Measurements from ENCODE around the gene VDAC2.

The VDAC2 gene

DNA sequence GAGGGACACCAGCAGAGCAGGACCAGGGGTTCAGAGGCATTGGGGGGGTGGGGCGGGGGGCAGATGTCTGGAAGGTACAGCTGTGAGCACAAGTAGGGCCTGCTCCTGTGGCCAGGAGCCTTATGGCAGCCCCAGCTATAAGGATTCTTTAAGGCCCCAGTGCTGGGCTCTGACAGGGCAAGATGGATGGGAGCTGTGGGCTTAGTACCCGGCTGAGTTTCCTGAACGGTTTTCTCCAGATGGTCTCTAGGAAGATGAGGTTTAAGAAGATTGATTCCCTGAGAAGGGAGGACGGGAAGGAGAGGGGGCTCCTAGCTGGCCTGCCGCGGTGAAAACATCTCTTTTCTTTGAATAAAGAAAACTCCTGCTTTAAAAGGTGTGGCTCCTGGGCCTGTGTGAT lies 55.3 kb downstream of the VDAC2 start:
- DNase-seq (ENCODE audit: low read depth): no peak

DNA sequence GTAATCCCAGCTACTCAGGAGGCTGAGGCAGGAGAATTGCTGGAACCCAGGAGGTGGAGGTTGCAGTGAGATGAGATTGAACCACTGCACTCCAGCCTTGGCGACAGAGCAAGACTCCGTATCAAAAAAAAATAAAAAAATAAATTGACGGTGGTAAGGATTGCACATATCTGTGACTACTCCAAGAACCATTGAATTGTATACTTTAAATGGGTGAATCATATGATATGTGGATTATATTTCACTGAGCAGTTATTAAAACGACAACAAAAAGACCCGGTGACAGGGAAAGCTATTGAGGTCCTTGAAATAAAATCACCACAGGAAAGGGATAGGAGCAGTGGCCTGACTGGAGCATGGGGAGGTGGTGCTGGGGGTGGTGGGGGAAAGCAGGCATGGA lies 56.3 kb downstream of the VDAC2 start:
- no peak overlapping the region for H3K4me3 ChIP-seq (ENCODE audit: control insufficient read depth, low read depth, low read length)
- DNase-seq (ENCODE audit: low read depth): no peak
- TF ChIP-seq, protein P1, sequence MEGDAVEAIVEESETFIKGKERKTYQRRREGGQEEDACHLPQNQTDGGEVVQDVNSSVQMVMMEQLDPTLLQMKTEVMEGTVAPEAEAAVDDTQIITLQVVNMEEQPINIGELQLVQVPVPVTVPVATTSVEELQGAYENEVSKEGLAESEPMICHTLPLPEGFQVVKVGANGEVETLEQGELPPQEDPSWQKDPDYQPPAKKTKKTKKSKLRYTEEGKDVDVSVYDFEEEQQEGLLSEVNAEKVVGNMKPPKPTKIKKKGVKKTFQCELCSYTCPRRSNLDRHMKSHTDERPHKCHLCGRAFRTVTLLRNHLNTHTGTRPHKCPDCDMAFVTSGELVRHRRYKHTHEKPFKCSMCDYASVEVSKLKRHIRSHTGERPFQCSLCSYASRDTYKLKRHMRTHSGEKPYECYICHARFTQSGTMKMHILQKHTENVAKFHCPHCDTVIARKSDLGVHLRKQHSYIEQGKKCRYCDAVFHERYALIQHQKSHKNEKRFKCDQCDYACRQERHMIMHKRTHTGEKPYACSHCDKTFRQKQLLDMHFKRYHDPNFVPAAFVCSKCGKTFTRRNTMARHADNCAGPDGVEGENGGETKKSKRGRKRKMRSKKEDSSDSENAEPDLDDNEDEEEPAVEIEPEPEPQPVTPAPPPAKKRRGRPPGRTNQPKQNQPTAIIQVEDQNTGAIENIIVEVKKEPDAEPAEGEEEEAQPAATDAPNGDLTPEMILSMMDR (IDR thresholded peaks at IDR 0.05; ENCODE audit: control insufficient read depth, insufficient read depth, low read depth, low read length, missing control alignments): no peak

More for the DNA sequence above, 55.3 kb downstream of the VDAC2 start:
- no peak overlapping the region for H3K4me3 ChIP-seq (ENCODE audit: control insufficient read depth, low read depth, low read length)
- TF ChIP-seq, protein P1 (IDR thresholded peaks at IDR 0.05; ENCODE audit: control insufficient read depth, insufficient read depth, low read depth, low read length, missing control alignments): no peak

DNA sequence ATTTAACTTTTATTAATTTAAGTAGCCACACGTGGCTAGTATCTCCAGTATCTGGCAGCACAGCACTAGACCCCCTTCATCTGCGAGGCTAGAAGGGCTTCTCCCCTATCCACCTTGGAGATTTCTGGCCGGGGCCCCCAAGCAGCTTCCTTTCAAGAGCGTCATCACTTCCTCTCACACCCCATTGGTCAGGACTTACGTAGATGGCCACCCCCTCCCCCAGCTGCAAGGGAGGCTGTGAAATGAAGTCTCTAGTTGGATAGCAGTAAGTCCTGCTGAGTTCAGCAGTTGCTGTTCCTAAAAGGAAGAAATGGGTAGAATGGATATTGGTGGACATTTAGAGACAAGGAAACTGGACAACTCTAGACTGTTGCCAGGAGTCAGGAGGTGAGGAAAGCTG lies 59.0 kb downstream of the VDAC2 start:
- DNase-seq (ENCODE audit: low read depth): no peak
- no peak overlapping the region for H3K4me3 ChIP-seq (ENCODE audit: control insufficient read depth, low read depth, low read length)
- TF ChIP-seq, protein P1 (IDR thresholded peaks at IDR 0.05; ENCODE audit: control insufficient read depth, insufficient read depth, low read depth, low read length, missing control alignments): no peak

DNA sequence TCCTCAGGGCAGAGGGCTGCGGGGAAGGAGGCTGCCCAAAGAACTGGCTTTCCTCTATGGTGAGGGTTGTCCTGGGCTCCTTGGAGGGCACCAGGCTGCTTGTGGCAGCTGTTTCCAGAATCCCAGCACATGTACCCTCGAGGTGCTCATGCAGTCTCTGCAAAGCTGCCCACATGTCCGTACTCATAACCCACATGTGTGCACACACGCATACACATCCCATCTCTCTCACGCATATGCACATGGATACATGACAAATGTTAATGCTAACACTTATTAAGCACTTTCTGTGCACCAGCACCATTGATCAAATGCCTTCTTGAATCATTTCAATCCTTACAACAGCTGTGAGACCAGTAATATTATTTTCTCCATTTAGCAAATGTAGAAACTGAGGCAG lies 61.5 kb downstream of the VDAC2 start:
- no peak overlapping the region for H3K4me3 ChIP-seq (ENCODE audit: control insufficient read depth, low read depth, low read length)
- TF ChIP-seq, protein P1 (IDR thresholded peaks at IDR 0.05; ENCODE audit: control insufficient read depth, insufficient read depth, low read depth, low read length, missing control alignments): no peak
- DNase-seq (ENCODE audit: low read depth): no peak

DNA sequence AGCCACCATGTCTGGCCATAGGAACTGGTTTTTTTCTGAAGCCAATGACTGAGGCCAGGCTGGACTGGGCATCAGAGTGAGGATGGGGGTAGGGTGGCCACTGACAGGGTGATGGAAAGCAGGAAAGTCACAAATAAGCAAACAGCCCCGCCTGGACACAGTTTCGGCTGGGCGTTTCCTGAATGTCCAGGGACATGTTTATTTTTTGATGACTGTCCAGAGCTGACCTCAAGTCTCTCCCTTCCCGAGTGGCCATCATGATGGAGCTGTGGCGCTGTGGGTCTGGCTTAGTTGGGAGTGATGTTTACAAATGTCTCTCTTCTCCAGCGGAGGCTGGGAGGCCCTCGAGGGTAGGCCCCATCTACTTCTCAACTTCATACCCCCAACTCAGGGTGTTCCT lies 62.3 kb downstream of the VDAC2 start:
- DNase-seq (ENCODE audit: low read depth): no peak
- TF ChIP-seq, protein P1 (IDR thresholded peaks at IDR 0.05; ENCODE audit: control insufficient read depth, insufficient read depth, low read depth, low read length, missing control alignments): no peak
- H3K4me3 ChIP-seq (ENCODE audit: control insufficient read depth, low read depth, low read length): no peak overlapping the region

DNA sequence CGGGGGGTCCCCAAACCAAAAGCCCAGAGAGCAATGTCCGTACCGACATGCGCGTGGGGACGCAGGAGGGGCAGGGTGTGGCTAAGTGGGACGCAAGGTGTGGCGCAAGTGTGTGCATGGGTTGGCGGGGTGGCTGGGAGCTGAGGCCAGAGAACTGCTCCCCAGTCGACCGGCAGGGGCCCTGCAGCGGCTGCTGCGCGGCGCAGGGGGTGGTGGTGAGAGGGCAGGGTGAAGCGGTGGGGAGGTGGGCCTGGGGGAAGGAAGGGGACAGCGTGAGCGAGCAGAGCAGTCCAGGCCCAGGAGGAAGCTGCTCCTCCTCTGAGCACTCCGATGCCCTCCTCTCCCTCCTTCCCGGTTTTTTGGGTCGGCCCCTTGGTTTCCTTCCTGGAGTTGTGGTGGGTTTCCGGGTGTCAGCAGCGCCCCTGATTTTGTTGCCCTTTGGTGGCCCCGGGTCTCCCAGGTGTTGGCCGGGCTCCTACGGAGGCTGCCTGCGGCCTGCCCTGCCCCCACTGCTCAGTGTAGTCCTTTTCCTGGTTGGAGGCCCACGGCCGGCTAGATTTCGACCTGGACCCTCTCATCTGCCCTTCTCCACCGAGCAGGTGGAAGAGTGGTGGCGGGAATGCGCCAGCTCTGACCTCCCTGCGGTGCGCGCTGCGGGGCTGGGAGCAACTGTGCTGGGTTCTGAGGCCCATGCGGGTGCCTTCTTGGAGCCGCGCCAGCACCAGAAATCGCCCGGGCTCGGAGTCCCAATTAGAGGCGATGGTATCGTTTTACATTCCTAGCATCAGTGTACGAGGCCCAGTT lies 65.7 kb downstream of the VDAC2 start:
- TF ChIP-seq, protein P1 (IDR thresholded peaks at IDR 0.05; ENCODE audit: control insufficient read depth, insufficient read depth, low read depth, low read length, missing control alignments): no peak
- H3K4me3 ChIP-seq (ENCODE audit: control insufficient read depth, low read depth, low read length): no peak overlapping the region
- no peak for DNase-seq (ENCODE audit: low read depth)

All from AG09309 (cell line).